Sigmoid colon (tissue), 4 donors: ENCODE measurements around the gene CDKN2AIPNL.

Source experiments
- POLR2A ChIP-seq, 2 donors: fragments of 450-650 bp; IDR thresholded peaks; one replicate each; pipeline ENCODE4 v1.6.1; 2016; ENCODE audit warnings: antibody characterized with exemption in 2 of 2, mild to moderate bottlenecking in 2 of 2, moderate library complexity in 2 of 2
- POLR2AphosphoS5 ChIP-seq, 4 donors: sonication (generic); formaldehyde crosslinking; IDR thresholded peaks; one replicate each; pipeline ENCODE4 v1.6.1; 2017; ENCODE audit warnings: antibody characterized with exemption in 4 of 4
- TF ChIP-seq, protein P1 (sequence below), 4 experiments: fragments of 450-650 bp in 3 of 4; fragments of 200-600 bp in 1 of 4; IDR thresholded peaks; one replicate each; pipeline ENCODE4 v1.5.1; 2016 to 2019; ENCODE audit warnings: antibody characterized with exemption in 4 of 4, mild to moderate bottlenecking in 3 of 4, moderate library complexity in 2 of 4

DNA sequence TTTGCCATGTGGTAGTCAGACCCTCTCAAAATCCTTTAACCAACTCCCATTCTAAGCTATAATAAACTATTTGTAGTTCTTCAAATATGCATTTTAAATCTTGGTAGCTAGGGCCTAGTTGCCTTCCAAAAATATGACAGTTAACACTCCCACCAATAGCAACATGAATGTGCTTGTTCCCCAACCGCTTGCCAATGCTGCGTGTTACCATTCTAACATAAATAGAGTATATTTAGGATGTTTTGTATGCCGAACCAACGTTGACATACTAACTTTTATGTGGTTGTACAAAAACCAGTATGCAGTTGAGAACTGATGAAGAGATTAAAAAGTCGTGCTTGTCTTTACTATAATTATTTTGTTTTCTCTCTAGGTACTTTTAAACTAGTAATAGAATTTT lies 31.3 kb downstream of the CDKN2AIPNL start:
- TF ChIP-seq, protein P1, sequence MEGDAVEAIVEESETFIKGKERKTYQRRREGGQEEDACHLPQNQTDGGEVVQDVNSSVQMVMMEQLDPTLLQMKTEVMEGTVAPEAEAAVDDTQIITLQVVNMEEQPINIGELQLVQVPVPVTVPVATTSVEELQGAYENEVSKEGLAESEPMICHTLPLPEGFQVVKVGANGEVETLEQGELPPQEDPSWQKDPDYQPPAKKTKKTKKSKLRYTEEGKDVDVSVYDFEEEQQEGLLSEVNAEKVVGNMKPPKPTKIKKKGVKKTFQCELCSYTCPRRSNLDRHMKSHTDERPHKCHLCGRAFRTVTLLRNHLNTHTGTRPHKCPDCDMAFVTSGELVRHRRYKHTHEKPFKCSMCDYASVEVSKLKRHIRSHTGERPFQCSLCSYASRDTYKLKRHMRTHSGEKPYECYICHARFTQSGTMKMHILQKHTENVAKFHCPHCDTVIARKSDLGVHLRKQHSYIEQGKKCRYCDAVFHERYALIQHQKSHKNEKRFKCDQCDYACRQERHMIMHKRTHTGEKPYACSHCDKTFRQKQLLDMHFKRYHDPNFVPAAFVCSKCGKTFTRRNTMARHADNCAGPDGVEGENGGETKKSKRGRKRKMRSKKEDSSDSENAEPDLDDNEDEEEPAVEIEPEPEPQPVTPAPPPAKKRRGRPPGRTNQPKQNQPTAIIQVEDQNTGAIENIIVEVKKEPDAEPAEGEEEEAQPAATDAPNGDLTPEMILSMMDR (IDR thresholded peaks at IDR 0.05) = no peak
- TF ChIP-seq POLR2A (IDR thresholded peaks at IDR 0.05) (no peak), POLR2AphosphoS5 (IDR thresholded peaks at IDR 0.05) (no peak)
